HG03139 (cell line): ENCODE data around the gene ADAM30.
"Not testable (repeated sequence)": the region's sequence is repeated elsewhere in the genome, so short reads cannot be mapped to it uniquely, and the experiment has no call there.

Source experiments
- ATAC-seq: cut with Tn5 transposase; IDR thresholded peaks from one replicate; pipeline ENCODE4 v1.9.1; 2021; ENCODE audit not compliant: unreplicated experiment

The ADAM30 gene

GRCh38 chr1:119879510-119880434 lies 16.5 kb downstream of the ADAM30 start:
- ATAC-seq = no peak

- ATAC-seq = no peak
Measured at GRCh38 chr1:119878171-119878570, 18.1 kb downstream of the ADAM30 start.

DNA sequence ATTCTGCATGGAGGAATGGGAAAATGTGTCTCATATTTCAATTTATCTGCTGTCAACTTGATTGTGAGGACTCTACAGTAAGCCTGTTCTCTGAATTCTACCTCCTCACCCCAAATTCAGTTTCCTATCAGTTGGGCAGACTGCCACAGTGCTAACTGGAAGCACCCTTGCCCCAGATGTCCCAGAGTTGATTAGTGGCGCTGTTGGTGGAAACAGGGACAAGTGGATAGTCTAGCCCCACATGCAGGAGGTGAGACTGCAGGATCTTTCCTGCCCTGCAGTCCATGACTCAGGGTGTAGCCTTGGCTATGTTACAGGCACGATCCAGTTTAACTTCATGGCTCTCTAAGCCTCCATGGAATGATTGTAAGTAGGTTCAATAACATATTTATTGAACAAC lies 22.1 kb downstream of the ADAM30 start:
- ATAC-seq = no peak

DNA sequence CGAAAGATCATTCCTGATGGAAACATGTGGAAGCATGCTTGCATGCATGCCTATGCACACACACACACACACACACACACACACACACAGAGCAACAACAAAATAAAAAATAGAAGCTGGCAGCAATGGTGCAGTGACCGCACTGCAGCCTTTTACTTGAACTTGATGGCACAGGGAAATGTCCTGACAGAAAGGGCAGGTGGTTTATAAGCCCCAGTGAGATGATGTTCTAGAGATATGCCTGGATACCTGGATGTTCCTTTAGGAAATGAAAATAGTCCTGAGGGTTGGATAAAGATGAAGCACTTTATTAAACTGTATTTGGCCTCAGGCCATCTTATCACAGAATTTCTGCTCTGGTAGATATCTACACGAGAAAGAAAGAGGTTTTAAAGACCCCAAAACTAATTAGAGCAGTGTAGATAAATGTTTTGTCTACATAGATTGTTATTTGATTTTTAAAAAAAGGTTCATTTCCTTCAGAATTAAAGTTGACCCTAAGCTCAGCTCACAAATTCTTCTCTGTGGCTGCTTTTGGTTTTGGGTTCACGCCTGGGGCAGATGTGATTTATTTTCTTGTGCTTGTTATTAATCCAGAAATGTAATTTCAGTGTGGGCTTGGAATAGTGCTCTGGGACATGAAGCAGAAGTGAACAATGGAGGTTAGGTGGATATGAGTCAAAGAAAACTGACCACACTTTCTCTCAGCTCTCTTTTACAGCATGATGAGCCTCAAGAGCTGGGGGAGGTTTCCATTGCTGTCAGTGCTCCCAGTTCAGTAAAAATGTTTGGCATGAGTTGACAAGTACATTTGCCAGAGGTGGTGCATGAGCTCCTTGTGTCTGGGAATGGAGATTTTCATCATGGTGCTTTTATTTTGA lies 22.9 kb downstream of the ADAM30 start:
- no peak for ATAC-seq

DNA sequence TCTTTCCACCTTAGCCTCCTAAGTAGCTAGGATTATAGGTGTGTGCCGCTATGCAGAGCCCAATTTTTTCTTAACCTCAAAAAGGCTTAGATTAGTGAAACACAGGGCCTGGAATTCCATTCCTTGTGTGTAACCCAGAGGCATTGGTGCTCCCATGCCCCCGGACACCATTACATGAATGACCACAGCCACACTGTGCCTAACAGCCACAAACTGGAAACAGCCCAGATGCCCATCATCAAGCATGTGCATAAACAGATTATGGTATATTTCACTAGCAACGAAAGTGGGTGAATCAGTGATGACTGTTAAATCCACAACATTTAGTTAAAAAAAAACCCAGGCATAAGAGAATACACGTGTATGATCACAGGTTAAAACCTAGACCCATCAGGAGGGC lies 24.4 kb downstream of the ADAM30 start:
- ATAC-seq = no peak

DNA sequence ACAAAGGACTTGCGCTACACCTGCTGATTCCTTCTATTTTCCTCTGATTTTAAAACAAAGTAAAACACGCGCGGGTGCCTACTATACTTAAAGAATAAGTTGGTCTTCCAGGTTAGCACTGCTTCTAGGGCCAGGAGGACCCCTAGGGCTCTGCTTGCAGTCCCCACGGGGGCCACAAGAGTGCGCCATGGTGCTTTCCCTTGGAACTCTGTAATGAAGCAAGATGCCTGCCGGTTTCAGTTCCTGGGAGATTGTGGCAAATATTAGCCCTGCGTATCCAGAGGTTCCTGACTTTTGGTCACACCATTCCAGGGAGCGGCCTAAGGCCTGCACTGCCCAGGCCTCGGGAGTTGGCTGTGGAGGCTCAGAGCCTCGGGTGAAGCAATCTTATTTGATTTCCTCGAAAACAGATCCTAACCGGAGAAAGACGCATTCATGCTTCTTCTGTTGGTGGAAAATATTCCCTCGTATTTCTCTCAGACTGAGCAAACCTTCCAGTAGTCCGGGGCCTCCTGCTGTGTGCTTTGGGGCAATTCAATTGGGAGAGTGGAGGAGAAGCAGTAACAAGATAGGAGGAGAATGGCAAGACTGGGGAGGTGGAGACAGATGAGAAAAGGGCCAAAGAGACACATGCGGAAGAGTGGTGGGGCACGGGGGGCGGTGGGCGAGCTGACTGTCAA lies 25.3 kb downstream of the ADAM30 start:
- no peak for ATAC-seq

DNA sequence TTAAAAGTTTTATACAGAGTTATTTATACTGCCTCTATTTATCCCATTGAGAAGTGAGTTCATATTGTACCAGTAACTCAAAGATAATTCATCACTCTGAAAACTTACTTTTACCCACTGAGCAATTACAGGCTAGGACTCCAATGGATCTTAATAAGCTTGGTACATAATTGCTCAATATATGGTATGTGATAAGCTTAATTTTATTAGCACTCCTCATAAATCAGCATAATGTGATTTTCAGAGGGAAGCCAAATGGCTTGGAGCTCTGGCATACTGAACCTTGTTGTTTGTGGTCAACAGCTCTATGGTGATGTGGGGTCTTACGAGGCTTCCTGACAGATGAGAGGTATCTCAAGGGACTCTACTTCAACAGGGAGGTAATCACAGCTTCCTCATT lies 26.3 kb downstream of the ADAM30 start:
- no peak for ATAC-seq

GRCh38 chr1:119868176-119868575 lies 28.1 kb downstream of the ADAM30 start:
- no peak for ATAC-seq

GRCh38 chr1:119866451-119866850 lies 29.9 kb downstream of the ADAM30 start:
- ATAC-seq = no peak

GRCh38 chr1:119865627-119866026 lies 30.7 kb downstream of the ADAM30 start:
- no peak for ATAC-seq

DNA sequence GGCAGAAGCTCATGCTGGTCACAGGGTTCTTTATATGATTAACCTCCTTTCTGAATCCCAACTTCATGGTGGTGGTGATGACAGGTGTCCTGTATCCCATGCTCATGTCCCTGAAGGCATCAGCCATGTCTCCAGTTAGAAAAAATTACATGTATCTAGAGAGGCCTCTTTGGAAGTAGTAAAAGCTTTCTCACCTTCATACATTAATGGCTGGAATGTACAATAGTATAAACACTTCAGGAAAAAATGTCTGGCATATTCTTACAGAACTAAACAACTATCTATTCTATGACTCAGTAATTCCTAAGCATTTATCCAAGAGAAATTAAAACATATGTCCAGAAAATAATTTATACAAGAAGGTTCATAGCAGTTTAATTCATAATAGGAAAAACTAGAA lies 34.0 kb downstream of the ADAM30 start:
- no peak for ATAC-seq

DNA sequence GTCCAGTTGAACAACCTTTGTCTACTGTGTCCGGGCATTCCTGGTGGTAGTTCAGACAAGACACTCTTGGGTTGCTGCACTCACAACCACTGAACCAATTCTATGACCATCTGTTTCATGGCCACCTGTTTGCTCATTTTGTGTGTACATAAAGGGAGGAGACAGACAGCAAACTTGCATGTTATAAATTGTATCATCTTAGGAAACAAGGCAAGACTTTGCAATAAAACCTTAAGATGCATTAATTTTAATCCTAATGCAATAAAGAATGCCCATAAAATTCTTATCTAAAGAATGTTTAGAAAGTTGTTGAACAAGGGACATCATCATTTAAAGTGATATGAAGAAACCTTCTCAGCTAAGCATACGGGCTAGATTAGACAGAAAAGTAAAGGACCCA lies 34.8 kb downstream of the ADAM30 start:
- ATAC-seq = no peak

- ATAC-seq = no peak
Measured at GRCh38 chr1:119859647-119860046, 36.7 kb downstream of the ADAM30 start.

DNA sequence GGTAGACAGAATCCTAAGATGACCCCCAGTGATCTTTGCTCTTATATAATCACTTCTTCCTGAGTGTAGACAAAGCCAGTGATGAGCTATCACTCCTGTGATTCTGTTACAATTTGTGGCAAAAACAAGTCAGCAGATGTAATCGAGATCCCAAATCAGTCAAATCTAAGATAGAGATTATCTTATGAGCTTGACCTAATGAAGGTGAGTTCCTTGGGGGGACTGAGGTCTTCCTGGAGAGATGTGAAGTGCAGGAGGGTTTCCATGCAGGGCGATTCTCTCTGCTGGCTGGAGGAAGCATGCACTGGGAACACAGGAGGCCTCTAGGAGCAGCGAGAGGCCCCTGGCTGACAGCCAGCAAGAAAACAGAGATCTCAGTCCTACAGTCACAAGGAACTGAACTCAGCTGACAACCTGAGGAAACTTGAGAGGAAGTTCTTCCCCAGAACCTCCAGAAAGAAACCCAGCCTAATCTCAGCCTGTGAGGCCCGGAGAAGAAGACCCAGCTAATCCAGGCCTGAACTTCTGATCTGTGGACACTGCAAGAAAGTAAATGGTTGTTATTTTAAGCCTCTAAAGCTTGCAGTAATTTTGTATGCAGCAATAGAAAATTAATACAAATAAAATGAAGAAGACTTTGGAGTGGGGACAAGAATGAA lies 37.6 kb downstream of the ADAM30 start:
- not testable (repeated sequence) for ATAC-seq

- no peak for ATAC-seq
Measured at GRCh38 chr1:119858126-119858525, 38.2 kb downstream of the ADAM30 start.

GRCh38 chr1:119853155-119853554 lies 43.2 kb downstream of the ADAM30 start:
- no peak for ATAC-seq

DNA sequence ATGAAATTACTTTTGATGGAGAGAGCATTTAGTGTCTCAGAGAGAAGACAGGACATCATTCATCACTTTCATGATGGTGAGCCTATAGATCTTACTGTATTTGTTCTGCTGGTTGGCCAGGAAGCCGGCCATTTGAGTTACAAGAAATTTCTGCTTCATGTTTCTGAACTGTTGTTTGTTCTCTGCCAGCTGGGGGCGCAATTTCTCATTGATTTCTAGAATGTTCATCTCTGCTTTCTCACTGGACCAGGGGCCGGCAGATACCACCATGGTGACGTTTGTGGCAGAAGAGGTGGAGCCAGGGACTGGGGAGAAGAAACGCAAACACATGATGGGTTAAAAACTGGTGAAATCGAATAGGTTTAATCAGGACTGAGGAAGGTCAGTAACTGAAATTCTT lies 52.1 kb downstream of the ADAM30 start:
- ATAC-seq = not testable (repeated sequence)
